Fibroblast of lung (primary cell): ENCODE results near the gene CACNG4. TPM values are rescaled to one million over a fixed set of nuclear protein-coding genes. Genes with fewer than 3 reads are reported as not detected.

Source experiments
- DNase-seq, 2 donors: peaks; one replicate each; pipeline versions ENCODE4 v3.0.0 to v3.0.0-alpha.2; 2010; ENCODE audit warnings: low read depth in 2 of 2
- H2AFZ ChIP-seq: 2 replicates; pipeline ENCODE4 v1.5.1; 2012; ENCODE audit warnings: low read length, control low read depth, inconsistent platforms
- H3K27ac ChIP-seq: 2 replicates; pipeline ENCODE4 v1.5.1; 2011; ENCODE audit warnings: low read length, control low read depth; ENCODE audit not compliant: insufficient read depth
- H3K27me3 ChIP-seq: 2 replicates; pipeline ENCODE4 v1.5.1; 2011; ENCODE audit warnings: mild to moderate bottlenecking, low read length; ENCODE audit not compliant: control insufficient read depth, insufficient read depth
- H3K36me3 ChIP-seq: 2 replicates; pipeline ENCODE4 v1.5.1; 2011; ENCODE audit warnings: low read length; ENCODE audit not compliant: control insufficient read depth, insufficient read depth
- H3K4me1 ChIP-seq: 2 replicates; pipeline ENCODE4 v1.5.1; 2011; ENCODE audit warnings: low read length; ENCODE audit not compliant: control insufficient read depth, insufficient read depth; ENCODE audit errors: extremely low read depth
- H3K4me2 ChIP-seq: 2 replicates; pipeline ENCODE4 v1.5.1; 2011; ENCODE audit warnings: low read length, control low read depth; ENCODE audit not compliant: insufficient read depth; ENCODE audit errors: extremely low read depth
- H3K4me3 ChIP-seq, 4 experiments: fragments of 200-600 bp in 1 of 4; sonication (generic) in 1 of 4; replicated peaks in 1 of 4; 2 replicates each; pipeline ENCODE4 v1.5.1; 2011 to 2016; ENCODE audit warnings: low read length in 4 of 4, low read depth in 3 of 4, mild to moderate bottlenecking in 3 of 4, control low read depth in 2 of 4, inconsistent platforms in 1 of 4, mixed read lengths in 1 of 4; ENCODE audit not compliant: insufficient read depth in 1 of 4; ENCODE audit errors: control extremely low read depth in 1 of 4
- H3K79me2 ChIP-seq: 2 replicates; pipeline ENCODE4 v1.5.1; 2012; ENCODE audit warnings: mild to moderate bottlenecking, low read length, inconsistent platforms; ENCODE audit not compliant: control insufficient read depth, insufficient read depth
- H3K9ac ChIP-seq: 2 replicates; pipeline ENCODE4 v1.5.1; 2011; ENCODE audit warnings: mild to moderate bottlenecking, low read length, control low read depth; ENCODE audit not compliant: insufficient read depth
- H3K9me3 ChIP-seq: 2 replicates; pipeline ENCODE4 v1.5.1; 2012; ENCODE audit warnings: low read depth, low read length; ENCODE audit not compliant: control insufficient read depth, insufficient read depth
- H4K20me1 ChIP-seq: 2 replicates; pipeline ENCODE4 v1.5.1; 2011; ENCODE audit warnings: low read length; ENCODE audit not compliant: control insufficient read depth, insufficient read depth; ENCODE audit errors: extremely low read depth
- EZH2 ChIP-seq: IDR thresholded peaks from 2 replicates; pipeline ENCODE4 v1.5.1; 2012; ENCODE audit warnings: low read length, control low read depth, mild to moderate bottlenecking; ENCODE audit errors: missing control alignments
- polyA plus RNA-seq, 2 donors: library from polyadenylated mRNA; depleted of rRNA in 1 of 2; stranded (reverse) in 1 of 2; unstranded in 1 of 2; fragments of >200 nt; gene quantifications; 2 replicates each; pipeline ENCODE4 v1.2.1, GENCODE V29; 2011 to 2012; ENCODE audit warnings: missing spikeins in 1 of 2
- total RNA-seq: library from RNA; depleted of rRNA; stranded (reverse); fragments of >200 nt; gene quantifications from 2 replicates; pipeline ENCODE4 v1.2.1, GENCODE V29; 2014
- TF ChIP-seq, protein P1 (sequence below), 2 donors: IDR thresholded peaks in 1 of 2; conservative IDR thresholded peaks in 1 of 2; 1 replicate in 1 of 2; 2 replicates in 1 of 2; pipeline ENCODE4 v1.5.1; 2011 to 2012; ENCODE audit warnings: low read length in 2 of 2, control low read depth in 1 of 2, inconsistent platforms in 1 of 2, low read depth in 1 of 2, mild to moderate bottlenecking in 1 of 2

CACNG4 gene
- total and polyA plus RNA-seq, 2 donors (not counting 1 experiment from before 2014, with no cell fraction given): not detected

DNA sequence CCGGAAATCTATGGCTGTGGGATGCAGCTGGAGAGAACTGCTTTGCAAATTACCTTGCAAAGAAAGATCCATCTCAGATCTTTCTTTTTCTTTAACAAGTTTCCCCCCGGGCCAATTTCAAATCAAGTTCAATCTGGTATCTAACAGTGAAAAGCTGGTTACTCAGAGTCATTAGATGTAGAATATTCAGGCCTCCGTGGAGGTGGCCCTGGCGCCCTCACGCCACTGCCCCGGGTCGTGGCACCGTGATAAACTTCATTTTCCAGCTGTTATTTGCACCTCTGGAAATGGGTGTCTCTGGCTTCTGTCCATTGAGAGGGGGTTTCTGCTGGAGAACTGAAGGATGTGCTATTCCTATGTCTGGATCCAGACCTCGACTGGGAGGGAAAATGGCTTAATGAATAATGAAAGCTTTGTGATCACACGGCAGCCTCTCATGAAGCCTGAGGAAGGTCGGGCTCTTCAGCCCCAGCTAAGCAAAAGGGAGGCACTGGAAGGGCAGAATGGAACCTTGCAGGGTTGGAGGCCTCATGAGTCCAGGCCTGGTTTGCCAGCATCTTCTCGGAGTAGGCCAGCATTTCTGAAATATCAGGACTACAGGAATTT, 30.5 kb downstream of the CACNG4 start:
- no peak overlapping the region for H3K9ac ChIP-seq
- no peak overlapping the region for H2AFZ ChIP-seq
- H3K27ac ChIP-seq: no peak overlapping the region
- peaks cover 6% of the 10 kb centered on the region for H3K27me3 ChIP-seq
- no peaks in the 10 kb centered on the region for H3K79me2 ChIP-seq
- TF ChIP-seq, protein P1, sequence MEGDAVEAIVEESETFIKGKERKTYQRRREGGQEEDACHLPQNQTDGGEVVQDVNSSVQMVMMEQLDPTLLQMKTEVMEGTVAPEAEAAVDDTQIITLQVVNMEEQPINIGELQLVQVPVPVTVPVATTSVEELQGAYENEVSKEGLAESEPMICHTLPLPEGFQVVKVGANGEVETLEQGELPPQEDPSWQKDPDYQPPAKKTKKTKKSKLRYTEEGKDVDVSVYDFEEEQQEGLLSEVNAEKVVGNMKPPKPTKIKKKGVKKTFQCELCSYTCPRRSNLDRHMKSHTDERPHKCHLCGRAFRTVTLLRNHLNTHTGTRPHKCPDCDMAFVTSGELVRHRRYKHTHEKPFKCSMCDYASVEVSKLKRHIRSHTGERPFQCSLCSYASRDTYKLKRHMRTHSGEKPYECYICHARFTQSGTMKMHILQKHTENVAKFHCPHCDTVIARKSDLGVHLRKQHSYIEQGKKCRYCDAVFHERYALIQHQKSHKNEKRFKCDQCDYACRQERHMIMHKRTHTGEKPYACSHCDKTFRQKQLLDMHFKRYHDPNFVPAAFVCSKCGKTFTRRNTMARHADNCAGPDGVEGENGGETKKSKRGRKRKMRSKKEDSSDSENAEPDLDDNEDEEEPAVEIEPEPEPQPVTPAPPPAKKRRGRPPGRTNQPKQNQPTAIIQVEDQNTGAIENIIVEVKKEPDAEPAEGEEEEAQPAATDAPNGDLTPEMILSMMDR (conservative IDR thresholded peaks at IDR 0.05 in 1 of 2, IDR thresholded peaks at IDR 0.05 in 1 of 2; ENCODE audit: low read depth in 1 of 2, low read length in 2 of 2): no peak
- TF ChIP-seq EZH2: no peak
- H4K20me1 ChIP-seq: no peaks in the 10 kb centered on the region
- DNase-seq: no peak
- no peak overlapping the region for H3K4me3 ChIP-seq
- no peaks in the 10 kb centered on the region for H3K9me3 ChIP-seq
- no peaks in the 10 kb centered on the region for H3K36me3 ChIP-seq
- no peaks in the 10 kb centered on the region for H3K4me1 ChIP-seq
- H3K4me2 ChIP-seq: no peak overlapping the region

DNA sequence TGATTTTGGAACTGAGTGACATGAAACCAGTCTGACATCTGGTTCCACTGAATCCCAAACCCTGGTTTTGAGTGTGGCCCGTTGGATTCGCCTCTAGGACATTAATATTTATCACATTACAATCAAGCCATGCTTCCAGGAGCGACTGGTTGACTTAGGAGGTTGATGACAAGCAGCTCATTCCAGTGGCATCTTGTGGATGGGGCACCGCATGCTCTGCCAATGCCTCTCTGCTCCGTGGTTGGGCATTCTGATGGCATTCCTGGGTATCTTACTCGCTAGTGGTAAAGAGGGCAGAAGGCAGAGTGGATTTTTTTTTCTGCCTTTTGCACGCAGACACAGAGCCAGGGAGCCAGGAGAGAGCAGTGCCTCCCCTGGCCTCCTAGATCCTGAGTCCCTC, 31.4 kb downstream of the CACNG4 start:
- Histone ChIP-seq H3K4me3 (no peak overlapping the region), H3K79me2 (no peaks in the 10 kb centered on the region), H3K27me3 (peaks cover 5% of the 10 kb centered on the region), H3K27ac (no peak overlapping the region), H3K9ac (no peak overlapping the region), H3K4me1 (no peaks in the 10 kb centered on the region), H3K9me3 (no peaks in the 10 kb centered on the region), H4K20me1 (no peaks in the 10 kb centered on the region), H3K36me3 (no peaks in the 10 kb centered on the region), H3K4me2 (no peak overlapping the region), H2AFZ (no peak overlapping the region)
- no peak for DNase-seq
- no peak for TF ChIP-seq EZH2
- TF ChIP-seq, protein P1 (conservative IDR thresholded peaks at IDR 0.05 in 1 of 2, IDR thresholded peaks at IDR 0.05 in 1 of 2; ENCODE audit: low read depth in 1 of 2, low read length in 2 of 2): no peak

- no peak for DNase-seq
- Histone ChIP-seq H3K4me1 (no peaks in the 10 kb centered on the region), H3K79me2 (no peaks in the 10 kb centered on the region), H4K20me1 (no peaks in the 10 kb centered on the region), H3K4me3 (no peak overlapping the region), H2AFZ (no peak overlapping the region), H3K36me3 (no peaks in the 10 kb centered on the region), H3K27ac (no peak overlapping the region), H3K9me3 (no peaks in the 10 kb centered on the region), H3K9ac (no peak overlapping the region), H3K4me2 (no peak overlapping the region), H3K27me3 (peaks cover 5% of the 10 kb centered on the region)
- TF ChIP-seq EZH2: no peak
- TF ChIP-seq, protein P1 (conservative IDR thresholded peaks at IDR 0.05 in 1 of 2, IDR thresholded peaks at IDR 0.05 in 1 of 2; ENCODE audit: low read depth in 1 of 2, low read length in 2 of 2): no peak
Measured at GRCh38 chr17:66996926-66997325, 32.4 kb downstream of the CACNG4 start.
